GM21367 (cell line): ENCODE results near the gene UHRF2.
"Not testable (repeated sequence)": the region's sequence is repeated elsewhere in the genome, so short reads cannot be mapped to it uniquely, and the experiment has no call there.

ENCODE experiments used
- ATAC-seq: cut with Tn5 transposase; IDR thresholded peaks from one replicate; pipeline ENCODE4 v1.9.1; 2021; ENCODE audit not compliant: unreplicated experiment

Gene UHRF2

GRCh38 chr9:6412487-6413364 is at the start of gene UHRF2:
TSS of gene UHRF2 (plus strand) at chr9:6413199. CDS start at chr9:6413491, 292 bp downstream.
- ATAC-seq, result peak; percentile 67

GRCh38 chr9:6367128-6367890 is 45.7 kb upstream of the UHRF2 start:
- no peak for ATAC-seq

- no peak for ATAC-seq
Observed at GRCh38 chr9:6368831-6369230, 44.2 kb upstream of the UHRF2 start.

GRCh38 chr9:6381477-6382012 is 31.5 kb upstream of the UHRF2 start:
- ATAC-seq, result not testable (repeated sequence)

GRCh38 chr9:6382681-6383080 is 30.3 kb upstream of the UHRF2 start:
- ATAC-seq, result no peak

GRCh38 chr9:6383551-6384225 is 29.3 kb upstream of the UHRF2 start:
- no peak for ATAC-seq

GRCh38 chr9:6384732-6385131 is 28.3 kb upstream of the UHRF2 start:
- ATAC-seq, result no peak

GRCh38 chr9:6399071-6399470 is 13.9 kb upstream of the UHRF2 start:
- no peak for ATAC-seq

- no peak for ATAC-seq
Observed at GRCh38 chr9:6405371-6405770, 7.6 kb upstream of the UHRF2 start.

- ATAC-seq, result no peak
Observed at GRCh38 chr9:6407778-6408177, 5.2 kb upstream of the UHRF2 start.

GRCh38 chr9:6408320-6408719 is 4.7 kb upstream of the UHRF2 start:
- no peak for ATAC-seq

GRCh38 chr9:6409811-6410210 is 3.2 kb upstream of the UHRF2 start:
- no peak for ATAC-seq

GRCh38 chr9:6410633-6411032 is 2.4 kb upstream of the UHRF2 start:
- ATAC-seq, result no peak

- ATAC-seq, result peak; percentile 8
Observed at GRCh38 chr9:6413365-6414246, 607 bp downstream of the UHRF2 start.

- no peak for ATAC-seq
Observed at GRCh38 chr9:6414247-6414641, 1.2 kb downstream of the UHRF2 start.

- no peak for ATAC-seq
Observed at GRCh38 chr9:6415266-6415665, 2.3 kb downstream of the UHRF2 start.

- no peak for ATAC-seq
Observed at GRCh38 chr9:6417186-6417585, 4.2 kb downstream of the UHRF2 start.

GRCh38 chr9:6418764-6419163 is 5.8 kb downstream of the UHRF2 start:
- ATAC-seq, result no peak

GRCh38 chr9:6424940-6425339 is 11.9 kb downstream of the UHRF2 start:
- ATAC-seq, result no peak

- no peak for ATAC-seq
Observed at GRCh38 chr9:6426117-6426516, 13.1 kb downstream of the UHRF2 start.
